ENCODE results near the gene STMN3. TPM values are rescaled to one million over a fixed set of nuclear protein-coding genes. Genes with fewer than 3 reads are reported as not detected.
"Not testable (repeated sequence)": the region's sequence is repeated elsewhere in the genome, so short reads cannot be mapped to it uniquely, and the experiment has no call there.

STMN3 gene
- total RNA-seq, 4 donors from 2014 or later, result 7.6 to 17.4 (median 12.0) TPM

GRCh38 chr20:63643499-63643898, 9.7 kb downstream of the STMN3 start:
- ATAC-seq (ENCODE audit: low FRiP score) (no peak), DNase-seq (ENCODE audit: low spot score) (no peak)
- no peak for TF ChIP-seq CTCF (IDR thresholded peaks at IDR 0.05)

GRCh38 chr20:63642527-63643247, 10.5 kb downstream of the STMN3 start:
- TF ChIP-seq CTCF (IDR thresholded peaks at IDR 0.05), result no peak
- no peak for ATAC-seq (ENCODE audit: low FRiP score)
- no peak for DNase-seq (ENCODE audit: low spot score)

GRCh38 chr20:63641792-63642523, 11.3 kb downstream of the STMN3 start:
- DNase-seq (ENCODE audit: low spot score) (peak; percentile 78), ATAC-seq (ENCODE audit: low FRiP score) (peak; percentile 73)
- TF ChIP-seq CTCF (IDR thresholded peaks at IDR 0.05), result no peak

GRCh38 chr20:63641146-63641791, 12.0 kb downstream of the STMN3 start:
- DNase-seq (ENCODE audit: low spot score) (no peak), ATAC-seq (ENCODE audit: low FRiP score) (peak; percentile 15)
- TF ChIP-seq CTCF (IDR thresholded peaks at IDR 0.05), result no peak

- ATAC-seq (ENCODE audit: low FRiP score); DNase-seq (ENCODE audit: low spot score): not testable (repeated sequence)
Measured at GRCh38 chr20:63640686-63641085, 12.5 kb downstream of the STMN3 start.

- DNase-seq (ENCODE audit: low spot score), result no peak
- no peak for ATAC-seq (ENCODE audit: low FRiP score)
- TF ChIP-seq CTCF (IDR thresholded peaks at IDR 0.05), result no peak
Measured at GRCh38 chr20:63640086-63640485, 13.1 kb downstream of the STMN3 start.

- ATAC-seq (ENCODE audit: low FRiP score), result no peak
- TF ChIP-seq CTCF (IDR thresholded peaks at IDR 0.05), result no peak
- no peak for DNase-seq (ENCODE audit: low spot score)
Measured at GRCh38 chr20:63639093-63639975, 13.9 kb downstream of the STMN3 start.

Data from omental fat pad (tissue), 4 donors.